A673 (cell line): ENCODE measurements around the gene RRAGB.

ENCODE experiments used
- EZH2 ChIP-seq: fragments of 200-600 bp; sonication (generic); IDR thresholded peaks from 2 replicates; pipeline ENCODE4 v1.6.1; 2017; ENCODE audit warnings: borderline replicate concordance, low read depth, mild to moderate bottlenecking, mixed read lengths, antibody characterized with exemption, low read length; ENCODE audit not compliant: poor library complexity, severe bottlenecking
- TF ChIP-seq, protein P1 (sequence below): fragments of 300-800, 200-600 bp; sonication (generic); conservative IDR thresholded peaks from 2 replicates; pipeline ENCODE4 v1.5.1; 2017; ENCODE audit warnings: low read depth, mild to moderate bottlenecking, antibody characterized with exemption, low read length, moderate library complexity, mixed read lengths

DNA sequence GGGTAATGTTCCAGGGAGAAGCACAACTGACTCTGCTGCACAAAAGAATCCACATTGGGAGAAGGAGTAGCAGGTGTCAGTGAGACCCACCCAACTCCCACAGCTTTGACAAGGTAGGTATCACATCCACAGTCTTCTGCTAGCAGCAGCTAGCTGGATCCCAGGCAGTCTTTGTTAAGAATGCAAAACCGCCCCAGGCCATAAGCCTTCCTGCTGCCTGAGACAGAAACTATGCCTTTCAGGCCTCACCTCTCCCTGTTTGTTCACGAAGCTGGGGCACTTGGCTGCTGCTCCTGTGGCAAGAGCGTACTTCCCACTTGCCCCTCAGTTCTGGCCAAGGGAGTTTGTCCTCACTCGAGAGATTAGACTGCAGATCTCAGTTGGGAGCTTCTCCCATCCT lies 21.4 kb downstream of the RRAGB start:
- TF ChIP-seq EZH2: no peak
- TF ChIP-seq, protein P1, sequence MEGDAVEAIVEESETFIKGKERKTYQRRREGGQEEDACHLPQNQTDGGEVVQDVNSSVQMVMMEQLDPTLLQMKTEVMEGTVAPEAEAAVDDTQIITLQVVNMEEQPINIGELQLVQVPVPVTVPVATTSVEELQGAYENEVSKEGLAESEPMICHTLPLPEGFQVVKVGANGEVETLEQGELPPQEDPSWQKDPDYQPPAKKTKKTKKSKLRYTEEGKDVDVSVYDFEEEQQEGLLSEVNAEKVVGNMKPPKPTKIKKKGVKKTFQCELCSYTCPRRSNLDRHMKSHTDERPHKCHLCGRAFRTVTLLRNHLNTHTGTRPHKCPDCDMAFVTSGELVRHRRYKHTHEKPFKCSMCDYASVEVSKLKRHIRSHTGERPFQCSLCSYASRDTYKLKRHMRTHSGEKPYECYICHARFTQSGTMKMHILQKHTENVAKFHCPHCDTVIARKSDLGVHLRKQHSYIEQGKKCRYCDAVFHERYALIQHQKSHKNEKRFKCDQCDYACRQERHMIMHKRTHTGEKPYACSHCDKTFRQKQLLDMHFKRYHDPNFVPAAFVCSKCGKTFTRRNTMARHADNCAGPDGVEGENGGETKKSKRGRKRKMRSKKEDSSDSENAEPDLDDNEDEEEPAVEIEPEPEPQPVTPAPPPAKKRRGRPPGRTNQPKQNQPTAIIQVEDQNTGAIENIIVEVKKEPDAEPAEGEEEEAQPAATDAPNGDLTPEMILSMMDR: no peak
